ENCODE data around the gene ZNF454.

ZNF454 gene

GRCh38 chr5:178940569-178941360, at the start of gene ZNF454:
TSS of gene ZNF454 (plus strand) at chr5:178941198. CDS start at chr5:178942792, 1,594 bp downstream.
- DNase-seq, result no peak

- DNase-seq, result no peak
Measured at GRCh38 chr5:178895615-178896571, 45.1 kb upstream of the ZNF454 start, which contains the start of gene ZFP2. TSS of gene ZFP2 (plus strand) at chr5:178895913. CDS start at chr5:178931314, 35,401 bp downstream.

GRCh38 chr5:178899289-178899688, 41.7 kb upstream of the ZNF454 start:
- DNase-seq, result no peak

GRCh38 chr5:178902849-178903248, 38.1 kb upstream of the ZNF454 start:
- no peak for DNase-seq

GRCh38 chr5:178931846-178932760, 8.9 kb upstream of the ZNF454 start:
- DNase-seq, result no peak

GRCh38 chr5:178941361-178941760, 363 bp downstream of the ZNF454 start:
- DNase-seq, result no peak

- no peak for DNase-seq
Measured at GRCh38 chr5:178965465-178966055, 24.6 kb downstream of the ZNF454 start.

- DNase-seq, result no peak
Measured at GRCh38 chr5:178981381-178981780, 40.4 kb downstream of the ZNF454 start.

GRCh38 chr5:178982941-178983340, 41.9 kb downstream of the ZNF454 start:
- DNase-seq, result no peak

GRCh38 chr5:178983728-178984127, 42.7 kb downstream of the ZNF454 start:
- DNase-seq, result no peak

GRCh38 chr5:178984145-178985072, 43.4 kb downstream of the ZNF454 start:
- DNase-seq, result no peak

- no peak for DNase-seq
Measured at GRCh38 chr5:178986326-178986960, 45.4 kb downstream of the ZNF454 start.

GRCh38 chr5:178988436-178989220, 47.6 kb downstream of the ZNF454 start:
- DNase-seq, result no peak

GRCh38 chr5:178989311-178989710, 48.3 kb downstream of the ZNF454 start:
- no peak for DNase-seq

GRCh38 chr5:178990491-178990890, 49.5 kb downstream of the ZNF454 start:
- no peak for DNase-seq

GRCh38 chr5:178991190-178992145, 50.5 kb downstream of the ZNF454 start:
- no peak for DNase-seq

GRCh38 chr5:178992291-178992895, 51.4 kb downstream of the ZNF454 start:
- DNase-seq, result no peak

- no peak for DNase-seq
Measured at GRCh38 chr5:178993236-178993765, 52.3 kb downstream of the ZNF454 start.
